Amniotic stem cell (primary cell): ENCODE measurements around the gene PRC1.
"Not testable (repeated sequence)": the region's sequence is repeated elsewhere in the genome, so short reads cannot be mapped to it uniquely, and the experiment has no call there.

ENCODE experiments used
- DNase-seq: peaks from one replicate; lab custom pipeline; 2025; lab: John Stamatoyannopoulos, UW

PRC1 gene, protein sequence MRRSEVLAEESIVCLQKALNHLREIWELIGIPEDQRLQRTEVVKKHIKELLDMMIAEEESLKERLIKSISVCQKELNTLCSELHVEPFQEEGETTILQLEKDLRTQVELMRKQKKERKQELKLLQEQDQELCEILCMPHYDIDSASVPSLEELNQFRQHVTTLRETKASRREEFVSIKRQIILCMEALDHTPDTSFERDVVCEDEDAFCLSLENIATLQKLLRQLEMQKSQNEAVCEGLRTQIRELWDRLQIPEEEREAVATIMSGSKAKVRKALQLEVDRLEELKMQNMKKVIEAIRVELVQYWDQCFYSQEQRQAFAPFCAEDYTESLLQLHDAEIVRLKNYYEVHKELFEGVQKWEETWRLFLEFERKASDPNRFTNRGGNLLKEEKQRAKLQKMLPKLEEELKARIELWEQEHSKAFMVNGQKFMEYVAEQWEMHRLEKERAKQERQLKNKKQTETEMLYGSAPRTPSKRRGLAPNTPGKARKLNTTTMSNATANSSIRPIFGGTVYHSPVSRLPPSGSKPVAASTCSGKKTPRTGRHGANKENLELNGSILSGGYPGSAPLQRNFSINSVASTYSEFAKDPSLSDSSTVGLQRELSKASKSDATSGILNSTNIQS

DNA sequence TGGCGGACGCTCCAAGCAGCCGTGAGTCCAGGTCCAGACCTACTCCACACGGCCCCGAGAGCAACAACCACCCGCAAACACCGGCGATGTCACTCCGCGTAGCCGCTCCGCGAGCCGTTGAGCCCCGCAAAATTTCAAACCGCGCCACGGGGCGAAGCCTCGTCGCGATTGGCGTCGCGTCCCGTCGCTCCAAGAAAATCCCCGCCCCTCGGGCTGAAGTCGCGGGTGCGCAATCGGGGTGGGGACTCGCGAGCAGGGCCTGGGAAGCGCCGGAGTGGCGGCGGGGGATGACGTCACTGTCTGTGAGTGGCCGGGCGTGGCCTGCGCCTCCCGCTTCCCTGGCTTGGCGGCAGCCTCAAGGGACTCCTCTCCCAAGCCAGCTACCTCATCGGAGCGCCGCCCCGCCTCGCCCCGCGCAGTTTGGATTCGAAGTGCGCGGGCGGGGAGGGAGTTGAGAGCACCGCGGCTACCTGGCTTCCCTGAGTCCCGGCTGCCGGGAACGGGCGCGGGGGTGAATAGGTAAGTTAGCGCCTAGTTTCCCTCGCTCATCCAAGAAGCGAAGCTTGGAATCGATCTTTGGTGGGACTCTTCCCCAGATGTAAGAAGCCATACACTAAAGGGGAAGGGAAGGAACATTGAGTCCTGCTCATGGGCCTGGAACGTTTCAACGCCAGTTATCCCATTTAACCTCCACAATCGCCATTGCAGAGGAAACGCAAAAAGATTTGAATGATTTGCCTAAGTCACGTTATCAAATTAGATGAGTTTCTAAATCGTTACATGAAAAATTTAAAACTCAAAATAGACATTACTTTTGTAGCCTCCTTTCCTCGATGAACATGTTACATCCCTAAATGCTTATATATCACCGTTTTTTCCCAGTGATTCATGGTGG is at the start of gene PRC1:
Gene PRC1, minus strand, starts transcription at position 119 of the 895 bp plus-strand sequence. Its CDS starts 118 bp downstream, at position 1.
- DNase-seq: peak; percentile 99

DNA sequence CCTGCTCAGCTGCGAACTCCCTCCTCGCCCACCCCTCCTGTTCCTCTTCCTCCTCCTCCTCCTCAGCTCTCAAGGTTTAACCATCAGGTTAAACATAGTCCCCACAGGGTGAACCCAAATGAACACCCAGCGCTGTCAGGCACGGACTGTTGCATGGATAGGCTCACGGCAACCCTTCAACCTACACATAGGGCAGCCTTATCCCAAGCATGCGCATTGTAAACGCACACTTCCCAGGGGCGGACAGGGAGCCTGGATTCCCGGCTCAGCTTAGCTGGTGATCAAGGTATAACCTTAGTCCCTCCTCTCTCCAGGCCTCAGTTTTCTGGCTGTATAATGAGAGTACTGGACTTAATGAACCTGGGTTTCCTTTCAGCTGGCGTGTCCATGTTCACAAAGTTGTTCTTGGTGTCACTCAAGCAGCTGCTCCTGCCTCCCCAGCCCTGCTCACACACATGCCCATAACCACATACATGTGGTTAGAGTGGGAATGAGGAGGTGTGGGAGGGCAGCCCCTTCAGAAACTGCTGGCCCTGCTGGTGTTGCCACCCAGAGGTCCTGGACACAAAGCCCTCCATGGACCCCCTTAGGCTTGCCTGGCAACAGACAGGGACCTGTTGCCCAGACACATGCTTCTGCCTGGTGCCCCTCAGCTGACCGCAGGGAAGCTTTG is 49.0 kb upstream of the PRC1 start:
- DNase-seq: no peak

DNA sequence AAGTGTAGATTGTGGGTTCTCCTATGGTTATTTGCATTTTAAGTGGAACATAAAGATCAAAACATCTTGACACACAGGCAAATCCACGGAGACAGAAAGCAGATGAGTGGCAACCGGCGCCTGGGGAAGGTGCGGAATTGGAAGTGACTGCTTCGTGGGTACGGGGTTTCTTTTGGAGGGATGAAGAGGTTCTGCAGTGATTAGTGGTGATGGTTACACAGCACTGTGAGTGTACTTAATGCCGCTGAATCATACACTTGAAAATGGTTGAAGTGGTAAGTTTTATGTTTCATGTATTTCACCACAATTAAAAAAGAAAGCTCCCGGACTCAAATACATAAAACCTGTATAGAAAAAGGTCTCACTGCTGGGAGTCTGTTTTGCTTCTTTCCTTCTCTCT is 46.5 kb upstream of the PRC1 start:
- DNase-seq: no peak

DNA sequence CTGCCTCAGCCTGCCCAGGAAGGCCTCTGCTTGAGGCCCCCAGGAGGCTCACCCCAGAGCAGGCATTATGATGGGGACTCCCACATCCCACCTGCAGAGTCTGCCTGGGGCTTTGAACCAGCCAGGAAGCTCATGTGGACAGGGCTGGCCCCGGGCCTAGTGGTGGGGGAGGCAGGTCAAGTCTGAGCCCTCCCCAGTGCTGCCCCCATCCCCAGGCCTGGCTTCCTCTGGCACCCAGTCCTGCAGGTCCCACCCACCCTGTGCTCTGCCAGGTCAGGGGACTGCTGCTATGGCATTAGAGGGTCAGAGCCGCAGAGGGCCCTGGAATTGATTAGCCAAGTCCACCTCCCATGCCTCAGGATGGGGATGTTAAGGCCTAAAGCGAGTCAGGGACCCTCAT is 45.7 kb upstream of the PRC1 start:
- DNase-seq: no peak

DNA sequence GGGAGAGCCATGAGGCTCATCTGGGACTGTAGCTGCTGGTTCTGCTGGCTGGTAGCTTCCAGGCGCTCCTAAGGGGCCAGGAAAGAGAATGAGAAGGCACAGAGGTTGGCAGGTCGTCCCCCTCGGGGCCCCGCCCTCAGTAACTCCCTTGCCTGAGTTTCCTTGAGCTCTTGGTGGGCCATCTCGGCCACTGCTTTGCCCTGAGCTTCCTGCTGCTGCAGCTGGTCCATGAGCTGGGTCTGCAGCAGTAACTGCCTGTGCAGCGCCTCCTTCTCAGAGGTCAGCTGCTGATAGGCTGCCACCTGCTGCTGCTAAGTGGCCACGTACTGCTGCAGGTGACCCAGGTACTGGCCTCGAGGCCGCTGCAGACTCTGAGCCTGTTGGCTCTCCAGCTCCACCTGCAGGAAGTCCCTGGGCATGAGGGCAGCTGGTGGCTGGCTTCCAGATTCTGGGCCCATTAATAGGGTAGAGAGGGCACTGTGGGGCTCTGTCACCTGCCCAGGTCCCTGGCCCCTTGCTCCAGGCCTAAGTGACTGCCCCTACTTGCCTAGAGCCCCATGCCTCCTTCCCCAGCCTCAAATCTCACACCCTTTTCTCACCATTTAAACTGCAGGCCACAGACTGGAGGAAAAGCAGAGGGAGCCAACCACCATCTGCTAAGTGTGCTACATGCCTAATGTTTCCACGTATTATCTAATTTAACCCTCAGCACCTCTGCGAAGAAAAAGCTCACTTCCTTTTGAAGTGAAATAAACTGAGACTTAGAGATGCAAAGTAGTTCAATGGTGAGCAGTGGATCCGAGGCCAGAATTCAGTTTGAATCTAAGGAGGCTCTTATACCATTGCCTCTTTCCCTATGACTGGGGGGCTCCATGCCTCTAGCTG is 38.8 kb upstream of the PRC1 start:
- no peak for DNase-seq

DNA sequence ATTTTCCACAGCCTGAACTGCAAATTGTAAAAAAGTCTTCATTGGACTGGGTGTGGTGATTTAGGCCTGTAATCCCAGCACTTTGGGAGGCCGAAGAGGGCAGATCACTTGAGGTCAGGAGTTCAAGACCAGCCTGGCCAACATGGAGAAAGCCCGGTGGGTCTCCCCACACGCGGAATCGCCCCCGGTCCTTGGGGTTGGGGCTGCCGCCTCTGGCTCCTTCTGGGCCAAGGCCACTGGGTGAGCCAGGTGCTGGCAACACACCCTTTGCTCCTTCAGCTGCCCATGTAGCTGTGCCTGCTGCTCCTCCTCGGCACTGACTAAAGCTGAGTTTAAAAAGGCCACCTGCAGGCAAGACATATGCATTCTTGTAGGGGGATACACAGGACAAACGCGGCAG is 37.5 kb upstream of the PRC1 start:
- DNase-seq: no peak

DNA sequence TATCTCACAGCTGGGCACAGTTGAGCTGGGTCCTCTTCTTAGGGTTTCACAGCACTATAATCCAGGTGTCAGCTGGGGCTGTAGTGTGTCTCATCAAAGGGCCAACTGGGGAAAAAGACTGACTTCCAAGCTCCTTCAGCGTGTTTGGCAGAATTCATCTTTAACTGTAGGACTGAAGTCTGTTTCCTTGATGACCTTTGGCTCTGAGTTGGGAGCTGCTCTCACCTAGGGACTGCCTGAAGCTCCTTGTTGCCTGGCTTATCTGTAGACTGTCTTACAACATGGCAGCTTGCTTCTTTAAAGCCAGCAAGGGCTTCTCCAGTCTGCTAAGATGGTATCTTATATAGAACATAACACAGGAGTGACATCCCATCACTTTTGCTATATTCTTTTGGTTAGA is 33.3 kb upstream of the PRC1 start:
- no peak for DNase-seq

DNA sequence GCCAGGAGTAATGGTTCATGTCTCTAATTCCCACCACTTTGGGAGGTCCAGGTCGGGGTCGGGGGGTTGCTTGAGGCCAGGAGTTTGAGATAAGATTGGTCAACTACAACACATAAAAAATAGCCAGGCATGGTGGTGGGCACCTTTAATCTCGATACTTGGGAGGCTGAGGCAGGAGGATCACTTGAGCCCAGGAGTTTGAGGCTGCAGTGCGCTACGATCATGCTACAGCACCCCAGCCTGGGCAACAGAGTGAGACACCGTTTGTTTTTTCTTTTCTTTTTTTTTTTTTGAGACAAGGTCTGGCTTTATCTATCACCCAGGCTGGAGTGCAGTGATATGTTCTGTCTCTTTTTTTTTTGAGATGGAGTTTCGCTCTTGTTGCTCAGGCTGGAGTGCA is 29.4 kb upstream of the PRC1 start:
- DNase-seq: no peak

DNA sequence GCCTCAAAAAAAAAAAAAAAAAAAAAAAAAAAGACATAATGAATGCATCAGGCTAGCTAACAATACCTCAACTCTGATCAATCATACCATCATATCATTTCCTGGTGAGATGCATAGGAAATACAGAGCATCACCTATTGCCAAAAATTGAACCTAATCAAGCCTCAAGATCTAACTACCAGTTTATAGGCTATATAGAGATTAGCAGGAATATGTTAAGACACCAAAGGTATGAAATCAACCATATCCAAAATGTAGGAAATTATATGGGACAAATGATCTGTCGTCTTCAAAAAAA is 28.4 kb upstream of the PRC1 start:
- no peak for DNase-seq

DNA sequence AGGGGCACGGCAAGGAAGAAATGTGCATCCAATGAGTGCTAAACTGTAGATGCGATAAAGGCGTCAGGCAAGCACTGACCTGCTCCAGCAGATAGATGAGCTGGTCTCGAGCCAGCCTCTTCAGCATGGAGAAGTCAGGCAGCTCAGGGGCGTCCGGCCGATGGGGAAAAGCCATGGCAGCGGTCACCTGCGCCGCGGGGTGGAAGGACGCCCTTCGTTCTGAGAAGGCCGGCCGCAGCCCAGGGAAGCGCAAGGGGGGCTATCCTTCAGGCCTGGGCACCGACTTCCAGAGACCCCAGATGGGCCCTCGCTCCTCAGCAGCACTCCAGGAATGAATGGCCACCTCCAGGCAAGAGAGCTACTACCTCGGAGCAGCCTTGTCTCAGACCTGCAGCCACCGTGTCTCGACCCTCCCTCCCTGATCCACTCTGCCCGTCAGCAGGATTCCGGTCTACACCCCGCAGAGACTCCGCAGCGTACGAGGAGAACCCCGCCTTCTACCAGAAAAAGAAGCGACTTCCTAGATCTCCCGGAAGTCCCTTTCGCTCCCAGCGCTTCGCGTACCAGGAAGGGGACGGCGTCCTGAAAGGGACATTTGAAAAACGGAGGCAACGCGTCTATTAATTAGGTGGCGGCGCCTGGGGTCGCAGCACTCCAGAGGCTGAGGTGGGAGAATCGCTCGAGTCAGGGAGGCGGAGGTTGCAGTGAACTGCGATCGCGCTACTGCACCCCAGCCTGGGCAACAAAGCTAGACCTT is 27.9 kb upstream of the PRC1 start, which contains the start of gene VPS33B:
Gene VPS33B, minus strand, starts transcription at position 520 of the 757 bp plus-strand sequence. Its CDS starts 345 bp downstream, at position 175.
- peak; percentile 72 for DNase-seq

DNA sequence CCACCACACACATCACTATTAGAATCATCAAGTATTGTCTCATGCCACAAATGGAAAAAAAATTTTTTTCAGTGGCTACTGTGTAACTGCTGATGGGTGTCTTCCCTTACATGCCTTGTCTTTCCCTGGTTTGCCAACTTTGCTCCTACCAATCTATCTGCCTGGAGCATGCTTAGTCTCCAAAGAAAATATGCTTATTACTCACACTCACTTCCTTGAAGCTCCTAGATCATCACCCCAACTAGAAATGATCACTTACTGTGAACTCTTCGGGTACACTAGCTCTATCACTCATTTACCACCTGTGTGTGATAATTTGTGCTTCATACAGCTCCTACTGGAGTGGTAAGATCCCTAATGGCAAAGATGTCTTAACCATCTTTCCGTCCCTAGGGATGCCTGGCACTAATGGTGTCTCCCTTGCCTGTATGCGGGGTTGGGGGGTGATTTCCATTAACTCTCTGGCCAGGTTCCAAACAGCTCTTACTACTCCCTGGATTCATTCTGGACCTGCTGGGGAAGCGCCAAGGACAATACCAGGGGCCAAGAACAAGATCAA is 27.3 kb upstream of the PRC1 start:
- DNase-seq: no peak

DNA sequence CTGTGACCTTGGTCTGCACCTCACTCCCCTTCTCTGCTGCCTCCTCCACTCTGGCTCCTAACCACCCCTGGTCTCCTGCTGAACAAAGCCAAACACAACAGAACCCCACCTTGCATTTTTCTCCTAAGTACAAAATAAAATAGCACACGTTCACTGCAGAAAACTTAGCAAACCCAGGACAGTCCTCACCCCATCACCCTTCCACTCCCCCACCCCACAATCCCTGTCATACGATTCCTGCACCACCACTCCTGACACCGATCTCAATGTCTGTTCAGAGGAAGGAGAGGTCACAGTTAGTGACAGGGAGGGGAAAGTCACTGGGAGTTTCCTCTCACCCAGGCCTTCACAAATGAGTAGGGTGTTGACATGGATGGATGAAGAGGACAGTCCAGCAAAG is 23.8 kb upstream of the PRC1 start:
- no peak for DNase-seq

DNA sequence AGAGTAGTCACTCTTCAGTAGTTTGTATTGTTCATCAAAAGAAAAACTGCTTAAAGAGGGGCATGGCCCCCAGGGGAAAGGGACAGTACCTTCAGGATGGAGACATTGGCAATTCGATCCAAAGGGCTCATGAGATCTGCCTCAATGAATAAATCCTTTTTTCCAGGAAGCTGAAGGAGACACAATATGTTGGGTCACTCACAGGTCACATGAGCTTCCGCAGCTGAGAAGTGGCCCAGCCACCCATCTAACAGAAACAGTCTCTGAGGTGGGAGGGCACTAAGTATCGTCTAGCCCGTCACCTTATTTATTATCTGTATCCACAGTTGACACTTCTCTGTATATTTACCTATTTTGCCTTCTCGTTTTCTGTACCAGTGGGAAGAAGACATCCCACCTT is 23.4 kb upstream of the PRC1 start:
- DNase-seq: no peak

DNA sequence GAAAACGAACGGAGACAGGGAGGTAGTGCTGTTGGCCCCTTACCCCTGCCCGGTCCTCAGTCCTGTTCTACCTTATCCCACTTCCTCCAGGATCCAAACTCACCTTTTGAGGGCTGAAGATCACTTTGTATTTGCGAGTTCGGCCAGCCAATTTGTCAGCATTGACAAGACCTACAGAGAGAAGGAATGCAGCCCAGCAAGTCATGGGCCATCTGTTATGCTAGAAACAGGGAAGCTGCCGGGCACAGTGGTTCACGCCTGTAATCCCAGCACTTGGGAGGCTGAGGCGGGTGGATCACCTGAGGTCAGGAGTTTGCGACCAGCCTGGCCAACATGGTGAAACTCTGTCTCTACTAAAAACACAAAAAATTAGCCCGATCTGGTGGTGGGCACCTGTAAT is 19.4 kb upstream of the PRC1 start:
- DNase-seq: not testable (repeated sequence)

DNA sequence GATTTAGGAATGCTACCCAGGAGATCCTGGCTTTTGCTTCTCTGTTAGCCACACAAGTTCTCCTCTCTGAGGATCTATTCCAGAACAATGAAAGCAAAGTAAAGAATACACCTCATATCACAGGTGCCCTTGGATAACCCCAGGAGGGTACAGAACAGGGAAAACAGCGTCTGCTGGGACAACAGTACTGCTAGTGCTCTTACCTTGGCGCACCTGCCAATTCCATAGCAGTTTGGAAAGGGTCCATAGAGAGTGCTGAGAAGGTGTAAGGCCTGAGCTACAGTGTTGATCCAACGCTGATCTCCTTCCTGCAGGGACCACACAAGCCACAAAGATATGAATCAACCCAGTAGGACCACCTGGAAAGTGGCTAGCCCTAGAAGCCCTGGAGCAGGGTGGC is 12.9 kb upstream of the PRC1 start:
- DNase-seq: no peak

DNA sequence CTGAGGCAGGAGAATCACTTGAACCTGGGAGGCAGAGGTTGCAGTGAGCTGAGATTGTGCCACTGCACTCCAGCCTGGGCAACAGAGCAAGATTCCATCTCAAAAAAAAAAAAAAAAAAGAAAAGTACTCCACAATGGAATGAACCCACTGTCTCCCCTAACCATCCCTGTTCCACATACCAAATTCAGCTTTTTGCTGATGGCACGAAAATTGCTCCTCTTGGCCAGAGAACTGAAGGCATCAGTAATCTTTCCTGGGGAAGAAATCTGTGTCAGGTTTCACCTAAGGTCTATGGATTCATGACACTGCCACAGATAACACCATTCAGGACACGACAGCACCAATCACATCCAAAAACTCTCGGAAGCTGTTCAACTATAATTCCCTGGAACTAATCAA is 6.9 kb upstream of the PRC1 start:
- DNase-seq: no peak

DNA sequence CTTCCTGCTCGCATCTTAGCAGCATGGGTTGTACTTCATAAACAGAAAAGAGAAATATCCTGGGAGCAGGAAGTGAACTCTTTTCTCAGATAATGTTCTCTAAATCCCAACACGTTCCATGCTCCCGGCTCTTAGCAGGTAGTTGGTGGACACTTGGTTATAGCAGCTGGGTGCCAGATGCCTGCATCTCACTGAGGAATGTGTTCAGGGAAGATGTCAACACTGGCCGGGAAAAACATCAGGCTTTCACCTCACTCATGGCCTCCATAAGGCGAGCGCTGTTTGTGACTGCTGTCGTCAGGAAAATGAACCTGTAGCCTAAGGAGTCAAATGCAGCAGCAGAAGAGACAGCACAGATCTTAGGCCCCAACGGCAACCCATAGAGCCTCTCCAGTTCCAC is 4.4 kb upstream of the PRC1 start:
- no peak for DNase-seq

DNA sequence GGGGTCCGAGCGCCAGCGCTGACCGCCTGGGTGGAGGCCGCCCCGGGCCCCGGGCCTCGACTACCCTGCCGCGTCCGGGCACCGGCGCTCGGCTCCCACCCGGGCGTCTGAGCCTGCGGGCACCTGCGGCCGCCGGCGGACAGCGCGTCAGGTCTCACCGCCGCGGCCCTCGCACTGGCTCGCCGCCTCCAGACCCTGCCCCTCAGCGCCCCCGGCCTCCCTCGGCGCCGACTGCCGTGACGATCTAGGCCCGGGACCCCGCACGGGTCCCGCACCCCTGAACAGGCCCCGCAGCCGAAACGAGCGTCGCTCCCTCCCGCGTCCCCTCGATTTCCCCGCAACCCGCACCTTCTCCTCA is 297 bp downstream of the PRC1 start:
- DNase-seq: no peak

DNA sequence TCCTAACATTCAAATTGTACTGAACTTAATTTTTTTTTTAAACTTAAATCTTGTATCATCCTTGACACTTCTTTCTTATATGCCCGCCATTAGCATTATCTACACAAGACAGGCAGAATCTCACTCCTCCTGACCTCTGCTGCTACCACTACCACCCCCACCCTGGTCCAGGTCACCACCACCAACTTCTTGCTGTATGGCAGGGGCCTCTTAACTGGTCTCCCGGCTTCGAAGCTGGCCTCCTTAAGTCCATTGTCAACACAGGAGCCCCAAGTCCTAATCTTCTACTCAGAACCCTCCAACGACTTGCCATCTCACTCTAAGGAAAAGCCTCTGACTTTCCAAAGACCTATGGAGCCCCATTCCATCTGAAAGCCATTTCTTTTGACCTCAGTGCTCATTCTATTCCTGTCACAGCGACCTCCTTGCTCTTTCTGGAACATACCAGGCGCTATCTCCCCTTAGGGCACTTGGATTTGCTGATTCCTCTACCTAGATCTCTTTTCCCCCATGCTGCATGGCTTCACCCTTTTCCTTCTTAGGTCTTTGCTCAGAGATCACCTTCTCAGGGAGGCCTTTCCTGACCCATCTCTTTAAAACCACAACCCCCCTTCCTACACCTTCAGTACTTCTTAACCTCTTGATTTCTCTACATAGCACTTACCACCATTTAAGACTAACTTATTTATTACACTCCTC is 2.6 kb downstream of the PRC1 start:
- no peak for DNase-seq

DNA sequence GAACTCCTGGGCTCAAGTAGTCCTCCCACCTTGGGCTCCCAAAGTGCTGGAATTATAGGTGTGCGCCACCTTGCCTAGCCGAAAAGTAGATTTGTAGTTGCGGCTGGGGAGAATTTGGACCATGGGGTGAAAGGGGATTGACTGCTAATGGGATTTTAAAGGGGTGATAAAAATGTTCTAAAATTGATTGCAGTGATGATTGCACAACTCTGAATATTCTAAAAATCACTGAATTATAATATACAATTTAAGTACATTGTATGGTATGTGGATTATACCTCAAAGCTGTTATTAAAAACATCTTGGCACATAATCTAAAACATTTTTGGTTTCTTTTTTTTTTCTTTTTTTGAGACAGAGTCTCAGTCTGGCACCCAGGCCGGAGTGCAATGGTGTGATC is 3.9 kb downstream of the PRC1 start:
- DNase-seq: no peak
